ENCODE measurements around the gene UBE2M.
"Not testable (repeated sequence)": the region's sequence is repeated elsewhere in the genome, so short reads cannot be mapped to it uniquely, and the experiment has no call there.

UBE2M gene

DNA sequence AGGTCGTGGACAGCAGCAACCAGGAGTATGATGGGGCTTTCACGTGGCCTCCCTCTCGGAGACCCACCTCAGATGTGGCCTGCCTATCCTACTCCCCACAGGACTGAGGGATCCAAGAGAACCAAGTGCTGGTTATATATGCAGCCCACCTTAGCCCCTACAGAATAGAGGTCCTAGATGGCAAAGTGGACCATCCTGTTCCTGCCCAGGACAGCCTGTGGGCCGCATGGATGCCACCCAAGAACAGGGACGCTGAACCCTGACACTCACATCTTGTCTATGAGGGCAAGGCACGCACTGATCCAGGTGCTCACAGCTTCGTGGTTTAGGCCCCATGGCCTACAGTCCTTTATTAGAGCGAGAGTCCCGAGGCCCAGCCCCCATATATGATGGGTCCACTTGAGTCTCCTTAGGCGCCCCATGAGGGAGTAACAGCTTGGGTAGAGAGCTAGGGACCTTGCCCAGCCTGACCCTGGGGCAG is 45.2 kb downstream of the UBE2M start:
- DNase-seq (ENCODE audit: low read depth) = no peak

DNA sequence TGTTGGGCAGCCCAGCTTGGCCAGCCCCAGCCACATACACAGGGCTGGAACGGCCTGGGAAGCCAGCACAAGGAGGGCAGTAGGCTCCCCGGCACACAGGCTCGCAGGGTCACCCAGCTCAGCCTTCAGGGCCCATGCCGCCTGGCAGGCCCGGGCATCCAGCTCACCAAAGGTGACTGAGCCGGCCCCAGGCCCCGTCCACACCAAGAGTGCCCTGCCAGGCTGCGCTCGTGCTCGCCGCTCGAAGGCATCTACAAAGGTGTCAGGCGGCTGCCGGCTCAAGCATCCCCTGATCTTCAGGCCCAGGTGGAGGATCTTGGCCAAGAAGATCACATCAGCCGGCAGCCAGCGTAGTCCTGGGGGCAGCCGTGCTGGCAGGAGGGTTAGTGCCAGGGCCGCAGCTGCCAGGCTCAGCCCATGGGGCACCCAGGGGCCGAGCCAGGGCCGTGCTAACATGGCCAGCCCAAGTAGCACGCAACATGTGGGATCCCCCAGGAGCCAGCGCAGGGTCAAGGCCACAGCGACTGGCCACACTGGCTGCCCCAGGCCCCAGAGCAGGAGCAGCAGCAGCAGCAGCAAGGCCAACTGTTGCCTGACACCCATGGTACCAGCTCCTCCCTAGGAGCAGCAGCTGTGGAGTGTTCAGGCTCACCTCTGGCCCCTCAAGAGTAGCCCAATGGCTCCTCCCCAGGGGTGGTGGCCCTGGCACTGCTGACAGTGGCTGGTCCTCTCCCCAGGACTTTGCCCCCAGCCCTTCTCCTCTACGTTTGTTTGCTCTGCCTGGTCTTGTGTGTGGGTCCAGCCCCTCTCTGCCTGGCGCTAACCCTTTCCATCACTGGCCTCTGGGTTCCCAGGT is 46.8 kb downstream of the UBE2M start, which contains the start of gene SLC27A5:
Gene SLC27A5 (minus strand): TSS at position 640 of the 856 bp plus-strand sequence. CDS start 37 bp downstream, at position 603.
- no peak for DNase-seq (ENCODE audit: low read depth)

DNA sequence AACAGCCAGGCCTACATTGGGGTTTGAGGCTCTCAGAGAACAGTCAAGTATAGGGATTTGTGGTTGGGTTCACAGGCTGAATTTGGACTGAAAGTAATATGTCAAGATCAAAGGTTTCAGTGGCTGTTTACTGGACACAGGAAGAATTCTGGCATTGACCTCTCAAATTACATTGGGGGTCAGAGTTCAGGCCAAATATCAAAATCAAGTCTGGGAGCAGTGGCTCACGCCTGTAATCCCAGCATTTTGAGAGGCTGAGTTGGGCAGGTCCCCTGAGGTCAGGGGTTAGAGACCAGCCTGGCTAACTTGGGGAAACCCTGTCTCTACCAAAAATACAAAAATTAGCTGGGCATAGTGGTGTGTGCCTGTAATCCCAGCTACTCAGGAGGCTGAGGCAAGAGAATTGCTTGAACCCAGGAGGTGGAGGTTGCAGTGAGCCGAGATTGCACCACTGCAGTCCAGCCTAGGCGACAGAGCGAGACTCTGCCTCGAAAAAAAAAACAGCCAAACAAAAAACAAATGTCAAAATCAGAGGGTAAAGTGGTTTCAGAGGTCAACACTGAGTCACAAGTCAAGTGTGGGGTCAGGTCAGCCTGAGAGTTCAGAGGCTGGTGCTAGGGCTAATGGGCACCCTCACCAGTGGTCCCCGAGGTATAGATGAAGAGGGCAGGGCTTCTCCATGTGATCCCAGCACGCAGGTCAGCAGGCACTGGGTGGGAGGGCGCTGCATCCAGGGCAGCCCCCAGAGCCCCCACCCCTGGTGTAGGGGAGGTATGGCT is 48.1 kb downstream of the UBE2M start:
- DNase-seq (ENCODE audit: low read depth) = no peak

DNA sequence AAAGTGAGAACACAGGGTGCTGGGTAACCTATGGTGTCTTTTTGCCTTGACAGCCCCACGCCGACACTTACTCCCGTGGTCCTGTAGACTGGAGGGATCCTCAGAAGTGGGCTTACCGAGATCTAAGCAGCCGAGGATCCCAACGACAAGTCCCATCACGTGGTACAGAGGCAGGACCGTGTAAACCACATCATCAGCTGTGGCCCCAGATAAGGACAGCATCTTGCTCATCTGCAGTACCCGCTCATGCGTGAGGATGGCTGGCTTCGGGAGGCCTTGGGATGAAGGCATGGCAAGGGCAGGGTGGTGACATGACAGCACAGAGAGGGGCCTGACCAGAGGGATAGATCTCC is 48.7 kb downstream of the UBE2M start:
- no peak for DNase-seq (ENCODE audit: low read depth)

DNA sequence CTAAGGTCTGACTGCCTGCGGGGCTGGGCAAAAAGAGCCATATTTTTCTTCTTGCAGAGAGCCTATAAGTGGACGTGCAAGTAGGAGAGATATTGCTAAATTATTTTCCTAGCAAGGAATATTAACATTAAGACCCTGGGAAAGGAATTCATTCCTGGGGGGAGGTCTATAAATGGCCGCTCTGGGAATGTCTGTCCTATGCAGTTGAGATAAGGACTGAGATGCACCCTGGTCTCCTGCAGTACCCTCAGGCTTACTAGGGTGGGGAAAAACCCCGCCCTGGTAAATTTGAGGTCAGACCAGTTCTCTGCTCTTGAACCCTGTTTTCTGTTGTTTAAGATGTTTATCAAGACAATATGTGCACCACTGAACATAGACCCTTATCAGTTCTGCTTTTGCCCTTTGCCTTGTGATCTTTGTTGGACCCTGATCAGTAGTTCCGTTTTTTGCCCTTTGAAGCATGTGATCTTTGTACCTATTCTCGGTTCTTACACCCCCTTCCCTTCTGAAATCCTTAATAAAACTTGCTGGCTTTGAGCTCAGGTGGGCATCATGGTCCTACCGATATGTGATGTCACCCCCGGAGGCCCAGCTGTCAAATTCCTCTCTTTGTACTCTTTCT is 50.7 kb downstream of the UBE2M start:
- not testable (repeated sequence) for DNase-seq (ENCODE audit: low read depth)

Data from HS-27A (cell line).